Breast epithelium (tissue), 4 donors: ENCODE results near the gene IL17RC. TPM values are rescaled to one million over a fixed set of nuclear protein-coding genes. Genes with fewer than 3 reads are reported as not detected.
"Not testable (repeated sequence)": the region's sequence is repeated elsewhere in the genome, so short reads cannot be mapped to it uniquely, and the experiment has no call there.

Source experiments
- DNase-seq, 2 donors: peaks; one replicate each; pipeline ENCODE4 v3.0.0-alpha.2; 2019; ENCODE audit warnings: low spot score in 2 of 2
- H3K27ac ChIP-seq, 2 donors: fragments of 200-600 bp; sonication (generic) in 1 of 2; one replicate each; pipeline ENCODE4 v1.5.1; 2016 to 2019; ENCODE audit warnings: mild to moderate bottlenecking in 1 of 2
- H3K27me3 ChIP-seq, 2 donors: fragments of 200-600 bp; sonication (generic) in 1 of 2; one replicate each; pipeline versions ENCODE4 v1.5.1 to v1.6.0; 2017 to 2019; ENCODE audit warnings: control low read depth in 1 of 2, mild to moderate bottlenecking in 1 of 2
- H3K36me3 ChIP-seq: fragments of 200-600 bp; one replicate; pipeline ENCODE4 v1.5.1; 2019
- H3K4me1 ChIP-seq, 2 donors: fragments of 200-600 bp; sonication (generic); one replicate each; pipeline ENCODE4 v1.5.1; 2016 to 2019; ENCODE audit warnings: control low read depth in 1 of 2
- H3K4me3 ChIP-seq, 3 donors: fragments of 200-600 bp; sonication (generic); 1 replicate in 2 of 3; 2 replicates in 1 of 3; pipeline ENCODE4 v1.5.1; 2016 to 2019; ENCODE audit warnings: mild to moderate bottlenecking in 3 of 3, moderate library complexity in 2 of 3
- H3K9me3 ChIP-seq, 2 donors: fragments of 200-600 bp; sonication (generic) in 1 of 2; one replicate each; pipeline ENCODE4 v1.5.1; 2016 to 2019; ENCODE audit warnings: control low read depth in 1 of 2
- CTCF ChIP-seq, 3 donors: fragments of 450-650 bp; IDR thresholded peaks; one replicate each; pipeline ENCODE4 v1.5.1; 2016 to 2017; ENCODE audit warnings: antibody characterized with exemption in 3 of 3, mild to moderate bottlenecking in 3 of 3, moderate library complexity in 3 of 3
- POLR2A ChIP-seq: fragments of 450-650 bp; IDR thresholded peaks from one replicate; pipeline ENCODE4 v1.6.1; 2016; ENCODE audit warnings: antibody characterized with exemption, mild to moderate bottlenecking, moderate library complexity
- POLR2AphosphoS5 ChIP-seq, 3 donors: sonication (generic); formaldehyde crosslinking; IDR thresholded peaks; one replicate each; pipeline ENCODE4 v1.6.1; 2017; ENCODE audit warnings: antibody characterized with exemption in 3 of 3
- intact Hi-C: fragments of 100-400 bp; cut with DNase I; formaldehyde crosslinking; loops from one replicate; pipeline ENCODE4 v1.15.1; 2023; ENCODE audit warnings: low total_unique reads
- total RNA-seq, 3 donors: library from RNA; depleted of rRNA; stranded (reverse); fragments of >200 nt; gene quantifications; one replicate each; pipeline ENCODE4 v1.1.0, GENCODE V29; 2016

IL17RC gene
- total RNA-seq, 3 donors from 2014 or later = 59.6 to 119 (median 90.6) TPM

GRCh38 chr3:9897408-9898372, 19.2 kb upstream of the IL17RC start:
- H3K27ac ChIP-seq = peak overlapping the region; percentile 73 to 79
- no peak overlapping the region for H3K4me3 ChIP-seq
- H3K4me1 ChIP-seq = peaks cover 0 to 9% of the 10 kb centered on the region in 2 donors
- no peaks in the 10 kb centered on the region for H3K27me3 ChIP-seq
- peaks cover 5% of the 10 kb centered on the region for H3K36me3 ChIP-seq
- no peaks in the 10 kb centered on the region for H3K9me3 ChIP-seq
- intact Hi-C loops = no loop called here
- TF ChIP-seq POLR2A (no peak), CTCF (IDR thresholded peaks at IDR 0.05) (no peak), POLR2AphosphoS5 (IDR thresholded peaks at IDR 0.05) (no peak)
- peak; percentile 67 to 68 for DNase-seq

- Histone ChIP-seq H3K27ac (peak overlapping the region; percentile 73 to 79), H3K4me3 (no peak overlapping the region), H3K27me3 (no peaks in the 10 kb centered on the region), H3K36me3 (peaks cover 1% of the 10 kb centered on the region), H3K9me3 (no peaks in the 10 kb centered on the region), H3K4me1 (peaks cover 0 to 9% of the 10 kb centered on the region in 2 donors)
- intact Hi-C loops = no loop called here
- TF ChIP-seq POLR2A (no peak), POLR2AphosphoS5 (IDR thresholded peaks at IDR 0.05) (no peak), CTCF (IDR thresholded peaks at IDR 0.05) (no peak)
- no peak for DNase-seq
Observed at GRCh38 chr3:9898467-9899241, 18.2 kb upstream of the IL17RC start.

GRCh38 chr3:9899289-9899791, 17.6 kb upstream of the IL17RC start:
- intact Hi-C loops = no loop called here
- no peak for DNase-seq

GRCh38 chr3:9900965-9901415, 15.9 kb upstream of the IL17RC start:
- H3K4me1 ChIP-seq, H3K27me3 ChIP-seq, H3K36me3 ChIP-seq, H3K9me3 ChIP-seq, DNase-seq, H3K4me3 ChIP-seq, H3K27ac ChIP-seq, intact Hi-C loops: not testable (repeated sequence)

More at GRCh38 chr3:9899289-9899791, 17.6 kb upstream of the IL17RC start:
- peaks cover 0 to 9% of the 10 kb centered on the region in 2 donors for H3K4me1 ChIP-seq
- H3K27ac ChIP-seq = peak overlapping the region in 1 of 2 donors; percentile 79
- H3K9me3 ChIP-seq = no peaks in the 10 kb centered on the region
- no peaks in the 10 kb centered on the region for H3K27me3 ChIP-seq
- TF ChIP-seq POLR2A (no peak), CTCF (IDR thresholded peaks at IDR 0.05) (no peak), POLR2AphosphoS5 (IDR thresholded peaks at IDR 0.05) (no peak)
- H3K4me3 ChIP-seq = no peak overlapping the region
- no peaks in the 10 kb centered on the region for H3K36me3 ChIP-seq

GRCh38 chr3:9901967-9902366, 14.9 kb upstream of the IL17RC start:
- no peak for TF ChIP-seq POLR2AphosphoS5 (IDR thresholded peaks at IDR 0.05)
- TF ChIP-seq CTCF (IDR thresholded peaks at IDR 0.05) = no peak
- no peak for TF ChIP-seq POLR2A
- peak overlapping the region in 1 of 3 donors; percentile 63 for H3K4me3 ChIP-seq
- H3K27me3 ChIP-seq = no peaks in the 10 kb centered on the region
- H3K36me3 ChIP-seq = no peaks in the 10 kb centered on the region
- no peak for DNase-seq
- intact Hi-C loops = no loop called here
- H3K27ac ChIP-seq = peak overlapping the region; percentile 82 to 84
- no peaks in the 10 kb centered on the region for H3K9me3 ChIP-seq
- H3K4me1 ChIP-seq = peaks cover 0 to 9% of the 10 kb centered on the region in 2 donors
